HepG2 (cell line): Measurements from ENCODE around the gene LITAFD. TPM values are rescaled to one million over a fixed set of nuclear protein-coding genes. Genes with fewer than 3 reads are reported as not detected.

Source experiments
- BORCS8-MEF2B ChIP-seq: sonication (generic); formaldehyde crosslinking; IDR thresholded peaks from 2 replicates; pipeline ENCODE4 v1.8.0; 2022; ENCODE audit warnings: mild to moderate bottlenecking, missing genetic modification reagents
- CBX1 ChIP-seq: IDR thresholded peaks from one replicate; pipeline ENCODE4 v1.6.1; 2016; ENCODE audit warnings: antibody characterized with exemption, low read depth
- DZIP1 ChIP-seq: sonication (generic); formaldehyde crosslinking; IDR thresholded peaks from 2 replicates; pipeline ENCODE4 v1.5.0; 2020; ENCODE audit warnings: mild to moderate bottlenecking, missing genetic modification reagents
- HMGXB3 ChIP-seq: sonication (generic); formaldehyde crosslinking; IDR thresholded peaks from 2 replicates; pipeline ENCODE4 v1.4.0; 2020; ENCODE audit warnings: missing genetic modification reagents, borderline replicate concordance
- HNRNPL ChIP-seq: fragments of 200-400 bp; formaldehyde crosslinking; IDR thresholded peaks from 2 replicates; pipeline ENCODE4 v1.6.1; 2017; ENCODE audit warnings: mild to moderate bottlenecking, low read depth, low read length
- KLF12 ChIP-seq: sonication (generic); formaldehyde crosslinking; IDR thresholded peaks from 2 replicates; pipeline ENCODE4 v1.4.0; 2020; ENCODE audit warnings: missing genetic modification reagents, borderline replicate concordance
- NKX3-1 ChIP-seq: sonication (generic); formaldehyde crosslinking; IDR thresholded peaks from 2 replicates; pipeline ENCODE4 v1.5.0; 2020; ENCODE audit warnings: missing genetic modification reagents
- NONO ChIP-seq, 2 experiments: fragments of 450-650 bp in 1 of 2; sonication (generic) in 1 of 2; formaldehyde crosslinking in 1 of 2; IDR thresholded peaks in 1 of 2; conservative IDR thresholded peaks in 1 of 2; 2 replicates each; pipeline versions ENCODE4 v1.6.1 to v1.8.0; 2017 to 2022; ENCODE audit warnings: mild to moderate bottlenecking in 1 of 2, missing genetic modification reagents in 1 of 2, moderate library complexity in 1 of 2
- PTBP1 ChIP-seq: fragments of 200-400 bp; formaldehyde crosslinking; IDR thresholded peaks from 2 replicates; pipeline ENCODE4 v1.6.1; 2018; ENCODE audit warnings: low read length, low read depth; ENCODE audit not compliant: poor library complexity, severe bottlenecking
- SAFB2 ChIP-seq: sonication (generic); formaldehyde crosslinking; IDR thresholded peaks from 2 replicates; pipeline ENCODE4 v1.5.1; 2020; ENCODE audit warnings: missing genetic modification reagents, low read depth, mild to moderate bottlenecking, borderline replicate concordance
- SIN3B ChIP-seq: fragments of 150-350 bp; IDR thresholded peaks from 2 replicates; pipeline ENCODE4 v1.6.1; 2014; ENCODE audit warnings: low read length
- SMAD9 ChIP-seq: sonication (generic); formaldehyde crosslinking; IDR thresholded peaks from 2 replicates; pipeline ENCODE4 v1.5.1; 2020; ENCODE audit warnings: mild to moderate bottlenecking, missing genetic modification reagents
- TCF7 ChIP-seq: sonication (generic); IDR thresholded peaks from 2 replicates; pipeline ENCODE4 v1.6.1; 2016; ENCODE audit warnings: antibody characterized with exemption, low read depth
- ZBTB4 ChIP-seq: sonication (generic); formaldehyde crosslinking; IDR thresholded peaks from 2 replicates; pipeline ENCODE4 v1.4.0; 2020; ENCODE audit warnings: missing genetic modification reagents, mild to moderate bottlenecking, borderline replicate concordance
- ZBTB8A ChIP-seq: sonication (generic); formaldehyde crosslinking; IDR thresholded peaks from 2 replicates; pipeline ENCODE4 v1.4.0; 2020; ENCODE audit warnings: mild to moderate bottlenecking, low read depth, missing genetic modification reagents, borderline replicate concordance
- ZNF18 ChIP-seq: sonication (generic); formaldehyde crosslinking; IDR thresholded peaks from 2 replicates; pipeline ENCODE4 v1.8.0; 2022; ENCODE audit warnings: mild to moderate bottlenecking, missing genetic modification reagents; ENCODE audit not compliant: insufficient replicate concordance
- ZNF333 ChIP-seq: sonication (generic); formaldehyde crosslinking; IDR thresholded peaks from 2 replicates; pipeline ENCODE4 v1.4.0; 2020; ENCODE audit warnings: mild to moderate bottlenecking, missing genetic modification reagents, borderline replicate concordance
- ZNF564 ChIP-seq: sonication (generic); formaldehyde crosslinking; IDR thresholded peaks from 2 replicates; pipeline ENCODE4 v1.8.1; 2023; ENCODE audit warnings: mild to moderate bottlenecking, missing genetic modification reagents
- polyA plus RNA-seq, 8 experiments: library from polyadenylated mRNA; depleted of rRNA in 3 of 8; stranded (reverse) in 7 of 8; unstranded in 1 of 8; fragments of >200 nt; fragmentation: Illumina TruSeq in 4 of 8; extraction: Trizol in 4 of 8; gene quantifications; 2 replicates each; pipeline versions ENCODE4 v1.2.1 to v1.2.3, GENCODE V29; 2011 to 2016; ENCODE audit warnings: low read depth in 4 of 8, missing spikeins in 1 of 8, mixed read lengths in 1 of 8; ENCODE audit not compliant: insufficient read depth in 1 of 8
- total RNA-seq, 5 experiments: library from RNA; depleted of rRNA; stranded (reverse); fragments of >200 nt; fragmentation: Illumina TruSeq; extraction: Trizol; gene quantifications; 2 replicates each; pipeline ENCODE4 v1.2.3, GENCODE V29; 2016; ENCODE audit warnings: low read depth in 1 of 5

LITAFD gene
- total and polyA plus RNA-seq, 2 of the 13 experiments (the other 11 are each of a cell fraction or from before 2014, with no cell fraction given): not detected

DNA sequence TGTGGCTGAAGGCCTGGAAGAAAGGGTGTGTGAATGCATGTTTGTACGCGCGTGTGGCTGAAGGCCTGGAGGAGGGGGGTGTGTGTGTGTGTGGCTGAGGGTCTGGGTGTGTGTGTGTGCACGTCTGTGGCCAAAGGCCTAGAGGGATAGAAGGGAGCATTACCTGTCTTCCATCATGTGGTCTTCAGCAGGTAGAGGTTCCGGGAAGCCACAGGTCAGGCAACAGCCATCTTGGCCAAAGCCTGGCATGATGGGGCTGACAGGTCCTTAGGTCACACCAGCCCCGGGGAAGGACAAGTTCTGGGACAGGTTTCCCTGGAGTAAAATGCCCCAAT, 5.2 kb downstream of the LITAFD start (continued):
- TF ChIP-seq ZBTB4 (CRISPR knock-in tag): no peak
- TF ChIP-seq ZBTB8A (CRISPR knock-in tag): no peak
- TF ChIP-seq NONO (IDR thresholded peaks at IDR 0.05): no peak
- TF ChIP-seq NONO (CRISPR knock-in tag; conservative IDR thresholded peaks at IDR 0.05): no peak
- TF ChIP-seq BORCS8-MEF2B (CRISPR knock-in tag): no peak
- 0 out of 2 replicates have a peak, but pooled peaks have one; percentile 14 for TF ChIP-seq SAFB2 (CRISPR knock-in tag)
- TF ChIP-seq CBX1: no peak
- TF ChIP-seq ZNF564 (CRISPR knock-in tag): no peak
- no peak for TF ChIP-seq KLF12 (CRISPR knock-in tag)
- no peak for TF ChIP-seq PTBP1
- no peak for TF ChIP-seq NKX3-1
- TF ChIP-seq ZNF18: no peak
- no peak for TF ChIP-seq TCF7
- TF ChIP-seq SMAD9 (CRISPR knock-in tag): no peak
- TF ChIP-seq HMGXB3 (CRISPR knock-in tag): no peak
- no peak; the same call in 1 of the 2 replicates for TF ChIP-seq DZIP1
- 0 out of 2 replicates have a peak, but pooled peaks have one; percentile 33 for TF ChIP-seq HNRNPL
- no peak for TF ChIP-seq ZNF333 (CRISPR knock-in tag)
- TF ChIP-seq SIN3B: no peak
